ENCODE measurements around the gene VWC2.

GRCh38 chr7:49803812-49804211 lies 30.4 kb downstream of the VWC2 start:
- TF ChIP-seq USF2 (IDR thresholded peaks at IDR 0.05; ENCODE audit: borderline replicate concordance, low read depth, low read length): no peak
- TF ChIP-seq CTCF (IDR thresholded peaks at IDR 0.05): no peak
- no peak for TF ChIP-seq FOXM1 (IDR thresholded peaks at IDR 0.05; ENCODE audit: low read depth)
- TF ChIP-seq NRF1 (IDR thresholded peaks at IDR 0.05; ENCODE audit: low read depth, low read length): no peak
- no peak for TF ChIP-seq PBX3 (IDR thresholded peaks at IDR 0.05)
- no peak for TF ChIP-seq SIN3A (IDR thresholded peaks at IDR 0.05; ENCODE audit: borderline replicate concordance, low read depth, low read length)
- TF ChIP-seq NFIC (IDR thresholded peaks at IDR 0.05; ENCODE audit: borderline replicate concordance): no peak
